RWPE2 (cell line): Measurements from ENCODE around the gene INSM2.
A peak's percentile ranks its signal among the peaks of the same experiment; 100 is the strongest.

Experiments
- ATAC-seq: fragments of 200-7000 bp; cut with Tn5 transposase; 3 replicates; pipeline ENCODE4 v1.9.1; 2021; ENCODE audit warnings: low read depth
- DNase-seq: peaks from one replicate; pipeline ENCODE4 v3.0.0-alpha.2; 2020; ENCODE audit warnings: low spot score
- H3K27ac ChIP-seq: fragments of 450-650 bp; 2 replicates; pipeline ENCODE4 v1.5.1; 2017; ENCODE audit warnings: mild to moderate bottlenecking; ENCODE audit not compliant: poor library complexity, severe bottlenecking
- H3K27me3 ChIP-seq: fragments of 250-450 bp; sonication (Bioruptor Pico); 2 replicates; pipeline ENCODE4 v1.5.1; 2021; ENCODE audit warnings: mild to moderate bottlenecking, moderate library complexity; ENCODE audit not compliant: insufficient read depth, poor library complexity, severe bottlenecking
- H3K36me3 ChIP-seq: fragments of 250-450 bp; sonication (Bioruptor Pico); 2 replicates; pipeline ENCODE4 v1.5.1; 2020; ENCODE audit warnings: low read depth, mild to moderate bottlenecking, moderate library complexity
- H3K4me1 ChIP-seq: fragments of 250-450 bp; sonication (Bioruptor Pico); 2 replicates; pipeline ENCODE4 v1.5.1; 2021; ENCODE audit warnings: mild to moderate bottlenecking, moderate library complexity; ENCODE audit not compliant: insufficient read depth, poor library complexity, severe bottlenecking
- H3K4me3 ChIP-seq: fragments of 250-450 bp; sonication (Bioruptor Pico); 2 replicates; pipeline ENCODE4 v1.5.1; 2021; ENCODE audit warnings: mild to moderate bottlenecking, moderate library complexity; ENCODE audit not compliant: severe bottlenecking
- H3K9me3 ChIP-seq: fragments of 250-450 bp; sonication (Bioruptor Pico); 2 replicates; pipeline ENCODE4 v1.5.1; 2021; ENCODE audit warnings: mild to moderate bottlenecking, moderate library complexity; ENCODE audit not compliant: severe bottlenecking
- CTCF ChIP-seq: fragments of 450-650 bp; IDR thresholded peaks from one replicate; pipeline ENCODE4 v1.5.1; 2017; ENCODE audit warnings: mild to moderate bottlenecking, moderate library complexity; ENCODE audit not compliant: poor library complexity, severe bottlenecking

INSM2 gene

GRCh38 chr14:35533357-35534207, at the start of gene INSM2:
TSS of gene INSM2 (plus strand) at chr14:35534164. CDS start at chr14:35534253, 89 bp downstream.
- peaks cover 82% of the 10 kb centered on the region for H3K27me3 ChIP-seq
- DNase-seq = peak; percentile 87

GRCh38 chr14:35492569-35493014, 41.4 kb upstream of the INSM2 start:
- Histone ChIP-seq H3K27me3 (no peaks in the 10 kb centered on the region), H3K4me3 (no peak overlapping the region), H3K9me3 (no peaks in the 10 kb centered on the region), H3K4me1 (no peaks in the 10 kb centered on the region), H3K36me3 (no peaks in the 10 kb centered on the region), H3K27ac (no peak overlapping the region)
- DNase-seq (no peak), ATAC-seq (no peak)
- TF ChIP-seq CTCF = no peak

More at GRCh38 chr14:35533357-35534207, at the start of gene INSM2:
- Histone ChIP-seq H3K4me3 (peak within 1 kb of the TSS; percentile 32), H3K4me1 (no peaks in the 10 kb centered on the region), H3K27ac (no peak within 1 kb of the TSS), H3K9me3 (no peaks in the 10 kb centered on the region), H3K36me3 (no peaks in the 10 kb centered on the region)
- ATAC-seq = peak; percentile 79
- no peak for TF ChIP-seq CTCF

- Histone ChIP-seq H3K9me3 (no peaks in the 10 kb centered on the region), H3K4me1 (no peaks in the 10 kb centered on the region), H3K4me3 (no peak overlapping the region), H3K27ac (no peak overlapping the region), H3K27me3 (peaks cover 6% of the 10 kb centered on the region), H3K36me3 (no peaks in the 10 kb centered on the region)
- DNase-seq (no peak), ATAC-seq (no peak)
- TF ChIP-seq CTCF = no peak
Measured at GRCh38 chr14:35495278-35495677, 38.7 kb upstream of the INSM2 start.

GRCh38 chr14:35499180-35499579, 34.8 kb upstream of the INSM2 start:
- H3K4me1 ChIP-seq = no peaks in the 10 kb centered on the region
- H3K27me3 ChIP-seq = peaks cover 23% of the 10 kb centered on the region
- H3K27ac ChIP-seq = no peak overlapping the region
- no peak overlapping the region for H3K4me3 ChIP-seq
- no peak for DNase-seq
- no peaks in the 10 kb centered on the region for H3K36me3 ChIP-seq
- no peak for TF ChIP-seq CTCF
- no peaks in the 10 kb centered on the region for H3K9me3 ChIP-seq
- ATAC-seq = no peak

GRCh38 chr14:35503646-35504045, 30.3 kb upstream of the INSM2 start:
- H3K9me3 ChIP-seq = no peaks in the 10 kb centered on the region
- no peaks in the 10 kb centered on the region for H3K4me1 ChIP-seq
- H3K27ac ChIP-seq = no peak overlapping the region
- no peak overlapping the region for H3K4me3 ChIP-seq
- ATAC-seq = no peak
- no peak for DNase-seq
- no peaks in the 10 kb centered on the region for H3K36me3 ChIP-seq
- no peak for TF ChIP-seq CTCF
- H3K27me3 ChIP-seq = peaks cover 18% of the 10 kb centered on the region
